Neural crest cell (in vitro differentiated cells): Measurements from ENCODE around the gene CFTR. TPM values are rescaled to one million over a fixed set of nuclear protein-coding genes. Genes with fewer than 3 reads are reported as not detected.

ENCODE experiments used
- DNase-seq: peaks from one replicate; pipeline ENCODE4 v3.0.0; 2021; ENCODE audit warnings: low read depth, mixed read lengths, low spot score
- H3K27ac Mint-ChIP-seq: one replicate; pipeline ENCODE4 v1.8.0; 2021; ENCODE audit warnings: mild to moderate bottlenecking, mixed read lengths; ENCODE audit not compliant: unreplicated experiment
- H3K27me3 Mint-ChIP-seq: 2 replicates; pipeline ENCODE4 v1.8.0; 2021; ENCODE audit warnings: low read depth, mild to moderate bottlenecking, mixed read lengths
- H3K36me3 Mint-ChIP-seq: 2 replicates; pipeline ENCODE4 v1.8.0; 2021; ENCODE audit warnings: low read depth, mild to moderate bottlenecking, mixed read lengths
- H3K4me1 Mint-ChIP-seq: 2 replicates; pipeline ENCODE4 v1.8.0; 2021; ENCODE audit warnings: mixed read lengths
- H3K4me3 Mint-ChIP-seq: one replicate; pipeline ENCODE4 v1.8.0; 2021; ENCODE audit warnings: mild to moderate bottlenecking, mixed read lengths
- H3K9me3 Mint-ChIP-seq: 2 replicates; pipeline ENCODE4 v1.8.0; 2021; ENCODE audit warnings: mixed read lengths
- CTCF ChIP-seq: fragments of 200-600 bp; sonication (generic); conservative IDR thresholded peaks from 2 replicates; pipeline ENCODE4 v1.5.0; 2021; ENCODE audit warnings: antibody characterized with exemption, mild to moderate bottlenecking
- total RNA-seq: library from RNA; stranded (reverse); gene quantifications from 2 replicates; pipeline ENCODE4 v1.2.1, GENCODE V29; 2021

CFTR gene
- total RNA-seq, 1 donor from 2014 or later, result not detected

GRCh38 chr7:117552660-117553059 lies 72.8 kb downstream of the CFTR start:
- Mint-ChIP-seq H3K4me3 (no peak overlapping the region), H3K9me3 (no peaks in the 10 kb centered on the region), H3K4me1 (no peaks in the 10 kb centered on the region), H3K27ac (no peak overlapping the region), H3K36me3 (no peaks in the 10 kb centered on the region), H3K27me3 (no peaks in the 10 kb centered on the region)
- DNase-seq, result no peak
- TF ChIP-seq CTCF, result no peak

- Mint-ChIP-seq H3K9me3 (no peaks in the 10 kb centered on the region), H3K4me3 (no peak overlapping the region), H3K27ac (no peak overlapping the region), H3K27me3 (no peaks in the 10 kb centered on the region), H3K4me1 (no peaks in the 10 kb centered on the region), H3K36me3 (no peaks in the 10 kb centered on the region)
- DNase-seq, result no peak
- TF ChIP-seq CTCF, result no peak
Observed at GRCh38 chr7:117555260-117555659, 75.4 kb downstream of the CFTR start.

GRCh38 chr7:117559391-117559790 lies 79.6 kb downstream of the CFTR start:
- TF ChIP-seq CTCF, result no peak

GRCh38 chr7:117560030-117560429 lies 80.2 kb downstream of the CFTR start:
- no peak for DNase-seq
- Mint-ChIP-seq H3K36me3 (no peaks in the 10 kb centered on the region), H3K4me3 (no peak overlapping the region), H3K27me3 (no peaks in the 10 kb centered on the region), H3K4me1 (no peaks in the 10 kb centered on the region), H3K27ac (no peak overlapping the region), H3K9me3 (no peaks in the 10 kb centered on the region)
- TF ChIP-seq CTCF, result no peak

More at GRCh38 chr7:117559391-117559790, 79.6 kb downstream of the CFTR start:
- no peaks in the 10 kb centered on the region for H3K9me3 Mint-ChIP-seq
- no peak overlapping the region for H3K27ac Mint-ChIP-seq
- no peaks in the 10 kb centered on the region for H3K27me3 Mint-ChIP-seq
- H3K4me3 Mint-ChIP-seq, result no peak overlapping the region
- no peak for DNase-seq
- H3K36me3 Mint-ChIP-seq, result no peaks in the 10 kb centered on the region
- H3K4me1 Mint-ChIP-seq, result no peaks in the 10 kb centered on the region

GRCh38 chr7:117562759-117563158 lies 82.9 kb downstream of the CFTR start:
- Mint-ChIP-seq H3K4me3 (no peak overlapping the region), H3K4me1 (no peaks in the 10 kb centered on the region), H3K27me3 (no peaks in the 10 kb centered on the region), H3K27ac (no peak overlapping the region), H3K9me3 (no peaks in the 10 kb centered on the region), H3K36me3 (no peaks in the 10 kb centered on the region)
- TF ChIP-seq CTCF, result no peak
- DNase-seq, result no peak

- DNase-seq, result no peak
- H3K27ac Mint-ChIP-seq, result no peak overlapping the region
- no peaks in the 10 kb centered on the region for H3K36me3 Mint-ChIP-seq
- H3K4me3 Mint-ChIP-seq, result no peak overlapping the region
- H3K9me3 Mint-ChIP-seq, result no peaks in the 10 kb centered on the region
- H3K27me3 Mint-ChIP-seq, result no peaks in the 10 kb centered on the region
- no peaks in the 10 kb centered on the region for H3K4me1 Mint-ChIP-seq
- no peak for TF ChIP-seq CTCF
Observed at GRCh38 chr7:117564080-117564479, 84.3 kb downstream of the CFTR start.
